ENCODE results near the gene MED8. TPM values are rescaled to one million over a fixed set of nuclear protein-coding genes. Genes with fewer than 3 reads are reported as not detected.

Gene MED8
- total RNA-seq, 1 experiment from 2014 or later: 61.6 TPM

DNA sequence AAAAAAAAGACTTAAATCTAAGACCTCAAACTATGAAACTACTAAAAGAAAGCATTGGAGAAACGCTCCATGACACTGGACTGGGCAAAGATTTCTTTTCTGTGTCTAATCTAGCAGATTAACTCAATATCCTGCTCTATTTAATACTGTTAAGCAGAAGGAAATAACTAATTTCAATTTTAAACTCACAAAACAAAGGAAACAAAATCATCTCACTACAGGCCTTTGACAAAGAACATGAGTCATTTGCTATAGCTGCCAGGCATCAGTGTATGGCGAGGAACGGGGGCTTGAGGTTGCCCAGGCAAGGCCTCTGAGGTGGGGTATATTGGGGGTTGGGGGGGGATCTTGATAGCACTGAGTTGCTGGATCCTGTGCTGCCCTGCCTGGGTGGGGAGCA is 21.0 kb upstream of the MED8 start:
- Mint-ChIP-seq H3K4me3 (ENCODE audit: unreplicated experiment) (no peak overlapping the region), H3K27ac (ENCODE audit: low read depth, unreplicated experiment) (no peak overlapping the region), H3K27me3 (ENCODE audit: insufficient read depth, unreplicated experiment) (no peaks in the 10 kb centered on the region), H3K36me3 (ENCODE audit: insufficient read depth, unreplicated experiment) (peaks cover 80% of the 10 kb centered on the region), H3K9me3 (ENCODE audit: unreplicated experiment) (no peaks in the 10 kb centered on the region), H3K4me1 (ENCODE audit: insufficient read depth, unreplicated experiment) (no peaks in the 10 kb centered on the region)
- no peak for DNase-seq (ENCODE audit: unreplicated experiment)
- BruUV-seq (replicated peaks): no TSS peak
- intact Hi-C loops (cut with micrococcal nuclease): loop anchor here (10.0 kb wide), 1 partner anchor 496 kb away; no protein-coding TSS in a partner anchor
- TF ChIP-seq, protein P1, sequence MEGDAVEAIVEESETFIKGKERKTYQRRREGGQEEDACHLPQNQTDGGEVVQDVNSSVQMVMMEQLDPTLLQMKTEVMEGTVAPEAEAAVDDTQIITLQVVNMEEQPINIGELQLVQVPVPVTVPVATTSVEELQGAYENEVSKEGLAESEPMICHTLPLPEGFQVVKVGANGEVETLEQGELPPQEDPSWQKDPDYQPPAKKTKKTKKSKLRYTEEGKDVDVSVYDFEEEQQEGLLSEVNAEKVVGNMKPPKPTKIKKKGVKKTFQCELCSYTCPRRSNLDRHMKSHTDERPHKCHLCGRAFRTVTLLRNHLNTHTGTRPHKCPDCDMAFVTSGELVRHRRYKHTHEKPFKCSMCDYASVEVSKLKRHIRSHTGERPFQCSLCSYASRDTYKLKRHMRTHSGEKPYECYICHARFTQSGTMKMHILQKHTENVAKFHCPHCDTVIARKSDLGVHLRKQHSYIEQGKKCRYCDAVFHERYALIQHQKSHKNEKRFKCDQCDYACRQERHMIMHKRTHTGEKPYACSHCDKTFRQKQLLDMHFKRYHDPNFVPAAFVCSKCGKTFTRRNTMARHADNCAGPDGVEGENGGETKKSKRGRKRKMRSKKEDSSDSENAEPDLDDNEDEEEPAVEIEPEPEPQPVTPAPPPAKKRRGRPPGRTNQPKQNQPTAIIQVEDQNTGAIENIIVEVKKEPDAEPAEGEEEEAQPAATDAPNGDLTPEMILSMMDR (IDR thresholded peaks at IDR 0.05; ENCODE audit: unreplicated experiment): no peak
- POLR2A ChIA-PET: no interaction called here
- CTCF ChIA-PET: no interaction called here

DNA sequence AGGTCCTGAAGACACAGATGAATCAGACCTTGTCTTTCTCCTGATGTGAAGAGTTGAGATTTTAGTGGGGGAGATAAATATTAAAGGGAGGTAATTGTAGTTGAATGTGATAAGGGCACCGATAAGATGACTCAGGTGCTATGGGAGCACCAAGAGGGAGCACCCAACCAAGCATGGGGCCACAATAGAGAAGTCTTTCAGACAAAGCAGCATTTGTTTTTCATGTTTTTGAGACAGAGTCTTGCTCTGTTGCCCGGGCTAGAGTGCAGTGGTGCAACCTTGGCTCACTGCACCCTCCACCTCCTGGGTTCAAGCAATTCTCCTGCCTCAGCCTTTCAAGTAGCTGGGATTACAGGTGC is 16.3 kb upstream of the MED8 start:
- POLR2A ChIA-PET: interaction anchor here (0.7 to 1.4 kb wide), 2 partner anchors 15 to 60 kb away, joined by 3 to 5 read pairs; no protein-coding TSS in a partner anchor
- H3K27me3 Mint-ChIP-seq (ENCODE audit: insufficient read depth, unreplicated experiment): no peaks in the 10 kb centered on the region

DNA sequence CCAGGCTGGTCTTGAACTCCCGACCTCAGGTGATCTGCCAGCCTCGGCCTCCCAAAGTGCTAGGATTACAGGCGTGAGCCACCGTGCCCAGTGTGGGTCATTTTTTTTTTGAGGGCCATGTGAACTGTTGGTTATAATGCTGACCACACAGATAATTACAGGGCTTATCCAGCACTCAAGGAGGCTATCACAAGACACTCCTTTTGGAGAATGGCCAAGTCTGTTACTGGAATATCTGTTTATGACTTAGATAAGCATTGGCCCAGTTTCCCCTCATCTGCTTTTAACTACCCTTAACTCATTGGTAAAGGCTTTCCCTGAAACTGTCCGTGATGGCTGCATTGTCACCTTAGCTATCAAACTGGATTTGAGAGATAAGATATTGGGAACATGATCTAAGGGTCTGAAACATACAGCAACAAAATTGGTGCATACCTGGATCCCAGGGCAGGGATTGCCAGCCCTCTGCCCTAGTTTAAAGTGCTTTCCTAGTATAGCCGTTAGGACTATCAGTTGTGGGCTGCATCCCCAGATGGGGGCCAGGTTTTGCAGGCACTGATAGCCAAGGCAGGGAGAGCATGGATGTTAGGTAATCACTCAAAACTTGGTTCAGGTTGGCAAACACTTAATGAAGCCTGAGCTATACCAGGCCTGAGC is 15.7 kb upstream of the MED8 start:
- BruUV-seq (replicated peaks): no TSS peak
- intact Hi-C loops (cut with micrococcal nuclease): no loop called here

More for the DNA sequence above, 16.3 kb upstream of the MED8 start:
- Mint-ChIP-seq H3K27ac (ENCODE audit: low read depth, unreplicated experiment) (no peak overlapping the region), H3K4me3 (ENCODE audit: unreplicated experiment) (no peak overlapping the region), H3K36me3 (ENCODE audit: insufficient read depth, unreplicated experiment) (peaks cover 77% of the 10 kb centered on the region), H3K9me3 (ENCODE audit: unreplicated experiment) (no peaks in the 10 kb centered on the region), H3K4me1 (ENCODE audit: insufficient read depth, unreplicated experiment) (peaks cover 12% of the 10 kb centered on the region)
- no peak for DNase-seq (ENCODE audit: unreplicated experiment)
- no TSS peak for BruUV-seq (replicated peaks)
- CTCF ChIA-PET: interaction anchor here (0.6 to 2.6 kb wide), 3 partner anchors 29 to 179 kb away, joined by 3 to 9 read pairs (median 4); no protein-coding TSS in a partner anchor
- TF ChIP-seq, protein P1 (IDR thresholded peaks at IDR 0.05; ENCODE audit: unreplicated experiment): no peak
- intact Hi-C loops (cut with micrococcal nuclease): no loop called here

DNA sequence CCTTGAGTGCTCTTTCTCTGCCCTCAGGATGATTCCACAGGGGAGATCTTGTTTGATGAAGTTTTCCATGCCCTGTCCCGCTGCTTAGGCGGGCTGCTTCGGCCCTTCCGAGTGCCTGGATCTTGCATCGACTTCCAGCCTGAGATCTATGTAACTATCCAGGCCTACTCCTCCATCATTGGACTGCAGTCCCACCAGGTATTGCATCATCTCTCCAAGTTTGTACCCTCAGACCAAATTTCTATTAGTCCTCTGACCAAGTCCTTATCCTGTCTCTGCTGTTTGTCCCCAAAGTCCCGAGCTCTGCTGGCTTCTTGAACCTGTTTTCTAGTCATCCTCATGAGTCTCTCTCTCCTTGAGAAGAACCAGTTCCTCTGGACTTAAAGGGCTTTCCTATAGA is 14.8 kb upstream of the MED8 start:
- ChIA-PET POLR2A (no interaction called here), CTCF (no interaction called here)
- BruUV-seq (replicated peaks): no TSS peak
- Mint-ChIP-seq H3K27ac (ENCODE audit: low read depth, unreplicated experiment) (no peak overlapping the region), H3K9me3 (ENCODE audit: unreplicated experiment) (no peaks in the 10 kb centered on the region), H3K4me3 (ENCODE audit: unreplicated experiment) (no peak overlapping the region), H3K27me3 (ENCODE audit: insufficient read depth, unreplicated experiment) (no peaks in the 10 kb centered on the region), H3K4me1 (ENCODE audit: insufficient read depth, unreplicated experiment) (peaks cover 12% of the 10 kb centered on the region), H3K36me3 (ENCODE audit: insufficient read depth, unreplicated experiment) (peaks cover 64% of the 10 kb centered on the region)
- DNase-seq (ENCODE audit: unreplicated experiment): no peak
- intact Hi-C loops (cut with micrococcal nuclease): no loop called here
- TF ChIP-seq, protein P1 (IDR thresholded peaks at IDR 0.05; ENCODE audit: unreplicated experiment): no peak

More for the DNA sequence above, 15.7 kb upstream of the MED8 start:
- Mint-ChIP-seq H3K9me3 (ENCODE audit: unreplicated experiment) (no peaks in the 10 kb centered on the region), H3K4me1 (ENCODE audit: insufficient read depth, unreplicated experiment) (peaks cover 12% of the 10 kb centered on the region), H3K4me3 (ENCODE audit: unreplicated experiment) (no peak overlapping the region), H3K27me3 (ENCODE audit: insufficient read depth, unreplicated experiment) (no peaks in the 10 kb centered on the region), H3K36me3 (ENCODE audit: insufficient read depth, unreplicated experiment) (peaks cover 72% of the 10 kb centered on the region), H3K27ac (ENCODE audit: low read depth, unreplicated experiment) (no peak overlapping the region)
- POLR2A ChIA-PET: interaction anchor here (1.4 kb wide), 1 partner anchor 14 kb away, joined by 3 read pairs; no protein-coding TSS in a partner anchor
- no peak for DNase-seq (ENCODE audit: unreplicated experiment)
- CTCF ChIA-PET: interaction anchor here (0.7 to 2.6 kb wide), 2 partner anchors 137 to 179 kb away, joined by 4 to 9 read pairs; no protein-coding TSS in a partner anchor
- TF ChIP-seq, protein P1 (IDR thresholded peaks at IDR 0.05; ENCODE audit: unreplicated experiment): no peak
